HepG2 (cell line): Measurements from ENCODE around the gene MYL3. TPM values are rescaled to one million over a fixed set of nuclear protein-coding genes. Genes with fewer than 3 reads are reported as not detected.

Experiments used
- ATAC-seq: fragments of 200-7000 bp; cut with Tn5 transposase; 3 replicates; pipeline ENCODE4 v1.9.1; 2020; ENCODE audit warnings: mild to moderate bottlenecking, moderate library complexity
- BruUV-seq: library from RNA; stranded (reverse); fragments of 400-500 nt; replicated peaks from 2 replicates; lab custom pipeline; 2021; lab: Mats Ljungman, UMichigan
- CTCF ChIA-PET: fragments of 300-600 bp; formaldehyde crosslinking; extraction: SDS; loops from one replicate; lab custom pipeline; 2021; ENCODE audit warnings: low total read pairs, inconsistent platforms, low intra/inter-chr PET ratio; lab: Yijun Ruan, JAX
- POLR2A ChIA-PET: fragments of 350-600 bp; sonication (Branson Sonifier 250); formaldehyde crosslinking; loops from one replicate; lab custom pipeline; 2020; ENCODE audit warnings: antibody characterized with exemption, inconsistent platforms; lab: Yijun Ruan, JAX
- DNase-seq: peaks from one replicate; pipeline ENCODE4 v3.0.0-alpha.2; 2015; ENCODE audit warnings: low spot score
- FAIRE-seq: peaks from 3 replicates; lab custom pipeline; 2011; peaks lifted over from hg19 to GRCh38; lab: Jason Lieb, UNC
- H2AFZ ChIP-seq: one replicate; pipeline ENCODE4 v1.6.1; 2011; ENCODE audit warnings: low read length, inconsistent platforms
- H3K27ac ChIP-seq: fragments of 300-600 bp; 3 replicates; pipeline ENCODE4 v1.8.0; 2011; ENCODE audit warnings: mixed run types, mild to moderate bottlenecking, mixed read lengths, low read length, inconsistent platforms; ENCODE audit not compliant: insufficient read depth; ENCODE audit errors: extremely low read length
- H3K27me3 ChIP-seq, 2 experiments: fragments of 200-600 bp in 1 of 2; 2 replicates in 1 of 2; 3 replicates in 1 of 2; pipeline versions ENCODE4 v1.6.0 to v1.8.0; 2011; ENCODE audit warnings: low read length in 2 of 2, mild to moderate bottlenecking in 2 of 2, moderate library complexity in 2 of 2, inconsistent platforms in 1 of 2; ENCODE audit not compliant: insufficient read depth in 2 of 2, control insufficient read depth in 1 of 2
- H3K36me3 ChIP-seq, 2 experiments: fragments of 200-600 bp in 1 of 2; replicated peaks in 1 of 2; 2 replicates in 1 of 2; 3 replicates in 1 of 2; pipeline versions ENCODE4 v1.5.1 to v1.8.0; 2011; ENCODE audit warnings: low read length in 2 of 2, inconsistent platforms in 1 of 2; ENCODE audit not compliant: insufficient read depth in 2 of 2, control insufficient read depth in 1 of 2
- H3K4me1 ChIP-seq: 2 replicates; pipeline ENCODE4 v1.5.1; 2012; ENCODE audit warnings: low read length, inconsistent platforms; ENCODE audit not compliant: insufficient read depth
- H3K4me2 ChIP-seq: 2 replicates; pipeline ENCODE4 v1.6.0; 2011; ENCODE audit warnings: low read depth, low read length, inconsistent platforms
- H3K4me3 ChIP-seq, 3 experiments: fragments of 200-600 bp in 1 of 3; sonication (generic), shearing (Covaris generic) in 1 of 3; replicated peaks in 1 of 3; 2 replicates each; pipeline ENCODE4 v1.5.1; 2011 to 2016; ENCODE audit warnings: low read length in 3 of 3, inconsistent platforms in 2 of 3, low read depth in 2 of 3, mild to moderate bottlenecking in 2 of 3, control low read depth in 1 of 3, mixed read lengths in 1 of 3; ENCODE audit not compliant: insufficient read depth in 1 of 3
- H3K79me2 ChIP-seq: one replicate; pipeline ENCODE4 v1.6.1; 2011; ENCODE audit warnings: low read length, inconsistent platforms; ENCODE audit not compliant: insufficient read depth
- H3K9ac ChIP-seq: 2 replicates; pipeline ENCODE4 v1.6.0; 2011; ENCODE audit warnings: mild to moderate bottlenecking, low read depth, low read length, inconsistent platforms; ENCODE audit not compliant: insufficient read depth
- H3K9me3 ChIP-seq: 2 replicates; pipeline ENCODE4 v1.5.1; 2012; ENCODE audit warnings: mild to moderate bottlenecking, low read length
- H4K20me1 ChIP-seq: 2 replicates; pipeline ENCODE4 v1.6.0; 2011; ENCODE audit warnings: inconsistent platforms, mild to moderate bottlenecking, low read length, moderate library complexity; ENCODE audit not compliant: insufficient read depth
- ADNP ChIP-seq: sonication (generic); formaldehyde crosslinking; IDR thresholded peaks from 2 replicates; pipeline ENCODE4 v1.4.0; 2020; ENCODE audit warnings: missing genetic modification reagents
- BATF2 ChIP-seq: sonication (generic); formaldehyde crosslinking; IDR thresholded peaks from 2 replicates; pipeline ENCODE4 v1.8.0; 2022; ENCODE audit warnings: mild to moderate bottlenecking, missing genetic modification reagents, moderate library complexity
- KDM5A ChIP-seq: fragments of 200-600 bp; sonication (generic); IDR thresholded peaks from 2 replicates; pipeline ENCODE4 v1.7.0; 2018; ENCODE audit warnings: antibody characterized with exemption, mild to moderate bottlenecking, low read length, borderline replicate concordance
- MIXL1 ChIP-seq: IDR thresholded peaks from 2 replicates; pipeline ENCODE4 v1.6.1; 2016
- MYPOP ChIP-seq: sonication (generic); formaldehyde crosslinking; IDR thresholded peaks from 2 replicates; pipeline ENCODE4 v1.8.1; 2023; ENCODE audit warnings: mild to moderate bottlenecking, moderate library complexity, missing genetic modification reagents
- NR0B2 ChIP-seq: sonication (generic); formaldehyde crosslinking; IDR thresholded peaks from 2 replicates; pipeline ENCODE4 v1.4.0; 2020; ENCODE audit warnings: mild to moderate bottlenecking, missing genetic modification reagents
- RFXANK ChIP-seq: IDR thresholded peaks from 2 replicates; pipeline ENCODE4 v1.6.1; 2016
- ZBTB26 ChIP-seq: IDR thresholded peaks from 2 replicates; pipeline ENCODE4 v1.6.1; 2016; ENCODE audit warnings: missing compliant biosample characterization, missing genetic modification reagents, borderline replicate concordance
- ZBTB38 ChIP-seq: sonication (generic); formaldehyde crosslinking; IDR thresholded peaks from 2 replicates; pipeline ENCODE4 v1.5.1; 2020; ENCODE audit warnings: mild to moderate bottlenecking, missing genetic modification reagents
- ZNF512B ChIP-seq: sonication (generic); formaldehyde crosslinking; IDR thresholded peaks from 2 replicates; pipeline ENCODE4 v1.5.1; 2020; ENCODE audit warnings: missing genetic modification reagents, mild to moderate bottlenecking, borderline replicate concordance
- ZNF570 ChIP-seq: sonication (generic); formaldehyde crosslinking; IDR thresholded peaks from 2 replicates; pipeline ENCODE4 v1.4.0; 2020; ENCODE audit warnings: mild to moderate bottlenecking, missing genetic modification reagents, borderline replicate concordance
- ZNF652 ChIP-seq: IDR thresholded peaks from 2 replicates; pipeline ENCODE4 v1.6.1; 2016; ENCODE audit warnings: low read depth, borderline replicate concordance
- WGBS: methylation state at CpG from one replicate; pipeline ENCODE4 v1.1.6; 2017; ENCODE audit warnings: low lambda C conversion rate; 5-methylcytosine and 5-hydroxymethylcytosine counted together
- in situ Hi-C: cut with HindIII; loops from 2 replicates; pipeline ENCODE4 v1.10.0; 2017; ENCODE audit warnings: low pct_unique_long_range_greater_than_20kb; ENCODE audit not compliant: extremely low pct_ligation_motif_present
- intact Hi-C: fragments of 100-400 bp; cut with micrococcal nuclease; formaldehyde crosslinking; loops from one replicate; pipeline ENCODE4 v1.10.0; 2022; ENCODE audit not compliant: unreplicated experiment
- polyA plus RNA-seq, 8 experiments: library from polyadenylated mRNA; depleted of rRNA in 3 of 8; stranded (reverse) in 7 of 8; unstranded in 1 of 8; fragments of >200 nt; fragmentation: Illumina TruSeq in 4 of 8; extraction: Trizol in 4 of 8; gene quantifications; 2 replicates each; pipeline versions ENCODE4 v1.2.1 to v1.2.3, GENCODE V29; 2011 to 2016; ENCODE audit warnings: low read depth in 4 of 8, missing spikeins in 1 of 8, mixed read lengths in 1 of 8; ENCODE audit not compliant: insufficient read depth in 1 of 8
- total RNA-seq, 5 experiments: library from RNA; depleted of rRNA; stranded (reverse); fragments of >200 nt; fragmentation: Illumina TruSeq; extraction: Trizol; gene quantifications; 2 replicates each; pipeline ENCODE4 v1.2.3, GENCODE V29; 2016; ENCODE audit warnings: low read depth in 1 of 5
- TF ChIP-seq, protein P1 (sequence below): sonication (generic); formaldehyde crosslinking; IDR thresholded peaks from 2 replicates; pipeline ENCODE4 v1.8.1; 2023; ENCODE audit warnings: mild to moderate bottlenecking, missing genetic modification reagents, borderline replicate concordance
- TF ChIP-seq, protein P2 (sequence below), 2 experiments: sonication (generic) in 1 of 2; formaldehyde crosslinking in 1 of 2; IDR thresholded peaks; 2 replicates each; pipeline versions ENCODE4 v1.5.1 to v1.6.1; 2011 to 2020; ENCODE audit warnings: borderline replicate concordance in 1 of 2, low read depth in 1 of 2, low read length in 1 of 2, mild to moderate bottlenecking in 1 of 2, missing genetic modification reagents in 1 of 2, moderate library complexity in 1 of 2

The MYL3 gene
- total and polyA plus RNA-seq, 2 of the 13 experiments (the other 11 are each of a cell fraction or from before 2014, with no cell fraction given): not detected

GRCh38 chr3:46868287-46868686 lies 5.0 kb upstream of the MYL3 start:
- FAIRE-seq: no peak
- TF ChIP-seq ZBTB38 (CRISPR knock-in tag) (no peak), ZNF652 (CRISPR knock-in tag) (no peak), ZNF570 (CRISPR knock-in tag) (no peak), MIXL1 (CRISPR knock-in tag) (no peak), BATF2 (CRISPR knock-in tag) (no peak), MYPOP (CRISPR knock-in tag) (no peak), ADNP (no peak), NR0B2 (CRISPR knock-in tag) (no peak), ZBTB26 (no peak), ZNF512B (CRISPR knock-in tag) (no peak), KDM5A (no peak), RFXANK (CRISPR knock-in tag) (no peak)
- TF ChIP-seq, protein P1, sequence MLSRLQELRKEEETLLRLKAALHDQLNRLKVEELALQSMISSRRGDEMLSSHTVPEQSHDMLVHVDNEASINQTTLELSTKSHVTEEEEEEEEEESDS: no peak
- TF ChIP-seq, protein P2, sequence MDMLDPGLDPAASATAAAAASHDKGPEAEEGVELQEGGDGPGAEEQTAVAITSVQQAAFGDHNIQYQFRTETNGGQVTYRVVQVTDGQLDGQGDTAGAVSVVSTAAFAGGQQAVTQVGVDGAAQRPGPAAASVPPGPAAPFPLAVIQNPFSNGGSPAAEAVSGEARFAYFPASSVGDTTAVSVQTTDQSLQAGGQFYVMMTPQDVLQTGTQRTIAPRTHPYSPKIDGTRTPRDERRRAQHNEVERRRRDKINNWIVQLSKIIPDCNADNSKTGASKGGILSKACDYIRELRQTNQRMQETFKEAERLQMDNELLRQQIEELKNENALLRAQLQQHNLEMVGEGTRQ (IDR thresholded peaks at IDR 0.05; ENCODE audit: low read depth, low read length): no peak
- TF ChIP-seq, protein P2 (CRISPR knock-in tag; IDR thresholded peaks at IDR 0.05; ENCODE audit: borderline replicate concordance): no peak

More at GRCh38 chr3:46868287-46868686, 5.0 kb upstream of the MYL3 start:
- Histone ChIP-seq H3K79me2 (no peaks in the 10 kb centered on the region), H2AFZ (no peak overlapping the region), H3K4me2 (no peak overlapping the region; the same call in 1 of the 2 replicates), H3K27ac (no peak overlapping the region), H3K9me3 (no peaks in the 10 kb centered on the region), H3K27me3 (peaks cover 3 to 26% of the 10 kb centered on the region in 2 experiments; a peak in 4 of 5 replicates), H3K36me3 (no peaks in the 10 kb centered on the region), H3K4me3 (no peak overlapping the region), H3K9ac (no peak overlapping the region), H3K4me1 (peaks cover 38% of the 10 kb centered on the region), H4K20me1 (no peaks in the 10 kb centered on the region)
- ATAC-seq (no peak), DNase-seq (no peak)
- POLR2A ChIA-PET: no interaction called here
- WGBS: 0% methylated on average over 2 of the region's 8 CpGs
- intact Hi-C loops: no loop called here
- BruUV-seq: no TSS peak
- CTCF ChIA-PET: interaction anchor here (3.2 kb wide), 1 partner anchor 40 kb away, joined by 15 read pairs; no protein-coding TSS in a partner anchor
- in situ Hi-C loops: loop anchor here (5.0 kb wide), 1 partner anchor 39 kb away; no protein-coding TSS in a partner anchor
